ENCODE results near the gene AOC3.

- TF ChIP-seq RAD21 (conservative IDR thresholded peaks at IDR 0.05 in 1 of 2, IDR thresholded peaks at IDR 0.05 in 1 of 2) (no peak), CTCF (IDR thresholded peaks at IDR 0.05) (no peak)
These were observed 49.7 kb downstream of the AOC3 start, which contains the start of gene G6PC1 for GRCh38 chr17:42900460-42901331.
